Activated CD4-positive, alpha-beta T cell treated with anti-CD3 and anti-CD28 coated beads for 1 hour (primary cell): ENCODE measurements around the gene KANK3.
"Not testable (repeated sequence)": the region's sequence is repeated elsewhere in the genome, so short reads cannot be mapped to it uniquely, and the experiment has no call there.

Experiments used
- DNase-seq: peaks from one replicate; pipeline ENCODE4 v3.0.0-alpha.2; 2020

The KANK3 gene

DNA sequence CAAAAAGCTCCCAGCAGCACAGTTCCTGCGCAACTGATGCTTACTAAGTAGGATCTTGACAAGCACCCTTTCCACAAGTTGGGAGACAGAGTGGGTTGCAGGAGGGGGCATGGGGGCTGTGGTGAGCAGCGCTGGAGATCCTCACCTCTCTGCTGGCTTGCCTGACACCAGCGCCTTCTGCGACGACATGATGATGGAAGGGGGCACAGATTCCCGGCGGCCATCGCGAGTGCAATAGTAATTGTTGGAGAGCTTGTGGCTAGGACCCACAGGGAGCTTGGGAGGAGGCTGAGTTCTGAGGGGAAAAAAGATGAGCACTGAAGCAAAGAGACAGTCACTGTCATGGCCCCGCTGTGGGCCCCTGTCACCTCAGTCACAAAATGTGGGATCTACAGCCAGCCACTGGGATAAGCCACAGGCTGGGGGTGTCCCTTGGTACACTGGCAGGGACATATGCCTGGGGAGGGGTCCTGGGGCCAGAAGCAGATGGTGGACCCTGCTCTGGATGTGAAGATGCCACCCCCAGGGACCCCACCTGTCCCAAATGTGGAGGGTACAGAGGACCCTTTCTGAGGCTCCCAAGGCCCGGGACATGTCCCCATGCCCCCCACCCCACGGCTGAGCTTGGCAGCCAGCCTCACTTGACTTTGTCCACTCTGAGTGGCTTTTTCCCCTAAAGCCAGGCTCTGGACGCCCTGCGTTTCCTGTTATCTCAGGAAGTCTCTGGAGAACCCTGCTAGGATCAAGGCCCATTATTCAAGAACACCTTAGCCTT, 26.5 kb downstream of the KANK3 start:
- DNase-seq, result no peak

DNA sequence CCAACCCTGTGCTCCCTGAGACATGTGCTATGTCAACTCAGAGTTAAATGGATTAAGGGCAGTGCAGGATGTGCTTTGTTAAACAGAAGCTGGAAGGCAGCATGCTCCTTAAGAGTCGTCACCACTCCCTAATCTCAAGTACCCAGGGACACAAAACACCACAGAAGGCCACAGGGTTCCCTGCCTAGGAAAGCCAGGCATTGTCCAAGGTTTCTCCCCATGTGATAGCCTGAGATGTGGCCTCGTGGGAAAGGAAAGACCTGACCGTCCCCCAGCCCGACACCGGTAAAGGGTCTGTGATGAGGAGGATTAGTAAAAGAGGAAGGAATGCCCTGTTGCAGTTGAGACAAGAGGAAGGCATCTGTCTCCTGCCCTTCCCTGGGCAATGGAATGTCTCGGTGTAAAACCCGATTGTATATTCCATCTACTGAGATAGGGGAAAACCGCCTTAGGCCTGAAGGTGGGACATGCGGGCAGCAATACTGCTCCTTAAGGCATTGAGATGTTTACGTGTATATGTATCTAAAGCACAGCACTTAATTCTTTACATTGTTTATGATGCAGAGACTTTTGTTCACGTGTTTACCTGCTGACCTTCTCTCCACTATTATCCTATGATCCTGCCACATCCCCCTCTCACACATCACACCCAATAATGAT, 28.0 kb downstream of the KANK3 start:
- not testable (repeated sequence) for DNase-seq

DNA sequence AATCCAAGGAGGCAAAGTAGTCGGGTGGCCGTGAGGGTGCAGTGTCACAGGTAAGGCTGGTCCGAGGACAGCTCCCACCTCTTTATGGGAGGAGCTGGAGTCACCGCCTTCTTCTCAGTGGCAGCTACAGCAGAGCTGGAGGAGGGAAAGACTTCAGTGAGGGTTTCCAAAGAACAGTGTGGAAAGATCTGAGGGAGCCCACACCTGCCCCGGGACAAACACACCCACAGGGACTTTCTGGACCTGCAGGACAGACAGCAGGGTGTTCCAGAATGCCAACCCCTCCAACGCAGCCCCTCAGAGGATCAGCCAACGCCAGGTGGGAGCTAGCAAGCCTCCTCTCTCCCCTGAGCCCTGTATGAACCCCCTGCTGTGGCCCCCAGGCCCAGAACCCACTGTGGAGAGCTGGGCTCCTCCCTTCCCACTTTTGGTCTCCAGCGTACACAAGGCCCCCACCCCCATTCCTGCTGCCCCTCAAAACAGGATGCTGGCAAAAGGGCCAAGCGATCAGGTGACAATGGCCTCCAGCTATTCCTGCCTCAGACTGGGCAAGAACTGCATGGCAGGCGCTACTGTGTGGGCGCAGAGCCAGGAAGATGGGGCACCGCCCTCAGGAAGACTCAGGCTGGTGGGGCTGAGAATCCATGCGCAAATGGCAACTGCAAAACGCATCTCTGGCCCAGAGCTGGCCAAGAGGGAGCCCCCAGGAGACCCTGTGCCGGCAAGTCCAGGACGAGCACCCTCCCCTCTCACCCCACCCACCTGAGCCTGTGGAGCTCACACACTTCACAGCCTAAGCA, 31.4 kb downstream of the KANK3 start:
- no peak for DNase-seq

DNA sequence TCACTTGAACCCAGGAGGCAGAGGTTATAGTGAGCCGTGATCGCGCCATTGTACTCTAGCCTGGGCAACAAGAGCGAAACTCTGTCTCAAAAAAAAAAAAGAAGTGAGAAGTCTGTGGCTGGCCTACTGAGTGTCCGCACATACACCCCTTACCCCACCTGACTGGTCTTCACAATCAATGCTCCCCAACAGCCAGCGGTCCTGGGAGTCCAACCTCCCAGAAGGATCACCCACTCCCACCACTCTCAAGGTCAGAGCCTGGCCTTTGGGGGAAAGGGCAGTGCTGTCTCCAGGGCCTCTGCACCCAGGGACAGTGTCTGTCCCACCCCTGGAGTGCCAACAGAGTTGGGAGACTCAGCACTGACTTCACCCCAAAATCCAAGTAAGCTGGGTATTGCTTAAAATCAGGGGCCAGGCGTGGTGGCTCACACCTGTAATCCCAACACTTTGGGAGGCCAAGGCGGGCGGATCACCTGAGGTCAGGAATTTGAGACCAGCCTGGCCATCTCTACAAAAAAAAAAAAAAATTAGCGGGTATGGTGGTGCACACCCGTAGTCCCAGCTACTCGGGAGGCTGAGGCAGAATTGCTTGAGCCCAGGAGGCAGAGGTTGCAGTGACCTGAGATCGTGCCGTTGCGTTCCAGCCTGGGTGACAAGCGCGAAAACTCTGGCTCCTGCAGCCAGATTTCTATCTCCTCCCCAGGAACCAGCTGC, 32.6 kb downstream of the KANK3 start:
- DNase-seq, result no peak

DNA sequence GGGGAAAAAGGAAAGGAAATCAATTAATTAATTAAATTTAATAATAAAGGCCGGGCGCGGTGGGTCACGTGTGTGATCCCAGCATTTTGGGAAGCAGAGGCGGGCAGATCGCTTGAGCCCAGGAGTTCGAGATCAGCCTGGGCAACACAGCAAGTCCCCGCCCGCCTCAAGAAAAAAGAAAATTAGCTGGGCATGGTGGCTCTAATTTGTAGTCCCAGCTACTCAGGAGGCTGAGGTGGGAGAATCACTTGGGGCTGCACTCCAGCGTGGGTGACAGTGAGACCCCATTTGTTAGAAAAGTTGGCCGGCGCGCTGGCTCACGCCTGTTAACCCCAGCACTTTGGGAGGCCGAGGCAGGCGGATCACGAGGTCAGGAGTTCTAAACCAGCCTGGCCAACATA, 34.2 kb downstream of the KANK3 start:
- DNase-seq, result no peak

DNA sequence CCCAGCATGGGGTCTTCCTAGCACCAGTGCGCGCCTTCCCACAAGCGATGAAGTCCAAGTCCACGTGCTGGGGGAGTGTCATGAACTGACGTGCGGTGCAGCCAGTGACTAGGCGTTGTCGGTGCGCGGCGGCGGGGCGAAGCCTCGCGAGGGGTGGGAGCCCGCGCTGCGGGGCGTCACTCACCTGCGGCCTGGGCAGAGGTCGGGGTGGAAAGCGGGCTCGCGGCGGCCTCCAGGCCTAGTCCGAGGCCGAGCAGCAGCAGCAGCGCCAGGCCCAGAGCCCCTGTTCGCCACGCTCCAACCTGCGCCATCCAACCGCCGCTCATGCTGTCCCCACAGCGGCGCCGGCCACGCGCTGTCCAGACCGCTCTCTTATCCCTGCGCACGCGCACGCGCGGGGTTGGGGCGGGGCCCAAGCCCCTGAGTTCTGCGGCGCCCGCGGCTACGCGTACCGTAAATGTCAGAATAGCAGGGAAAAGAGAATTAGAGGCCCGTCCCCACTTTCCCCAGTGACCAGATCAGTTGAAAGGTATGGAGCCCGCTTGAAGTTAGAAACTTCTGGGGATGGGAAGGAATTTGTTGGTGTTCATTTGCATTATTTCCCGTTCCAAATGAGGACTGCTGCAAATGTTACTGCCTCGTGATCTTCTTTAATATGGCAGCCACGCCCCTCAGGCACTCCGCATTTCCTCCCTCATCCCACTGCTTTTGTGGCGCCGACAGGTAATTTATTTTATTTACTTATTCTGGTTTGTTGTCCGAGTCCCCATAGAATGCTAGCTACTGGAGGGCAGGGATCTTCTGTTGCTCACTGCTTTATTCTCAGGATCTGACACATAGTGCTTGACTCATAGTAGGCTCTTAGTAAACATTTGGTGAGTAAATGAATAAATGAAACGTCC, 34.8 kb downstream of the KANK3 start, which contains the start of gene CD320:
TSS of gene CD320 (minus strand) at position 394 of the 902 bp plus-strand sequence. CDS start at position 326, 68 bp downstream.
- peak; percentile 75 for DNase-seq

DNA sequence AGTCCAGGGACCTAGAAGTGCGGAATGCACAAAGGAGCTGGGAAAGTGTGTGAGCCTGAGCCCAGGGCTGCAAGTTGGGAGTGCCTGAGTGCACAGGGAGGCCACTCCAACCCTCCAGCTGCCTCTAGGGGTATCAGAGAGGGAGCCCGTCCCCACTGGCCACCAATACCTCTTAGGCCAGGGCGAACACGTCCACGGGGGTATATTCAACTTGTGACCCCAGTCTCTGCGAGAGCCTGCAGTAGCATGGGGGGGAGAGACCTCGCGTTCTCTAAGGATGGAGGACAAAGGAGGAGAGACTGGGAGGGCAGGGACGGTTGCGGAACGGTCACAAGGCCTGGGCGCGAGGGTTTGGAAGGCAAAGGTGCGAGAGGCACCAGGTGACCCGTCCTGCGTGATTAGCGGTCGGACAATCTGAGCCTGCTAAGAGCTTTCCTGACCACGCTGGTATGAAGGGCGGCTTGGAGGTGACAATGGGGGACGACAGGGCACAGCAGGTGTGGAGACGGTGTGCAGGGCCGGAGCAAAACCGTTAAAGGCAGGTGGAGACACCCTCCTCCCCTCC, 35.6 kb downstream of the KANK3 start:
- no peak for DNase-seq

DNA sequence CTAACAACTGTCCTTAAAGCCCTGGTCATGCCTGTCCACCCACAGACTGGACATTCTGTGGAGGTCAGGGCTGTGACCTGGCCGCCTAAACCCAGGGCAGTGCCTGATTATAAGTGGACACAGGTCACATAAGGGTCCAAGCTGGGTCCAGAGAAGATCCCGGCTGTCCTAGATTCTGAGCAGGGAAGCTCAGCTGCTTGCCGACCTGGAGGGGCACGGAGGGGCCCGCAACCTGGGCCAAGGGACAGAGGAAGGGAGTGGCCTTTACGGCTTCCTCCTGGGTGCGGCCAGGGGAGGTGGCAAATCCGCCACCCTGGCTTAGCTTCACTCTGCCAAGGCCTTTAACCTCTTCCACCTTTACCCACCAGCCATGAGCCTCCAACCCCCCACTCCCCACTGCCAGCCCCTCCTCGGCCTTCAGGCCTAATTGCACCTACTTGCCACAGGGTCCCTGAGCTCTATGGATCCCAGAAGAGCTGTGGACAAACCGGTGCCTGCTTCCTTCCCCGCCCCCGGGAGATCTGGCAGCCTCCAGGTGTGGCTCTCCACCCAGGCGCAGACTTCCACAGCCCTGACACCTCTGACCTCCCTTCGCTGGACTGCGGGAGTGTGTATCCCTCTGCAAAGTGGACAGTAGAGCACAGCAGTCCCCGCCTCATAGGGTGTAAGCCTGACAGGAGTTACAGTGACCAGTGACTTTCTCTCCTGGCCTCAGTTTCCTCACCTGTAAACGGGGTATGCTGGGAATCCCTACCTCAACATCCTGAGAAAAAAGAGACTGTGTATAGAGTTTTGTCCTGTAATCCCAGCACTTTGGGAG, 36.6 kb downstream of the KANK3 start:
- peak; percentile 6 for DNase-seq

DNA sequence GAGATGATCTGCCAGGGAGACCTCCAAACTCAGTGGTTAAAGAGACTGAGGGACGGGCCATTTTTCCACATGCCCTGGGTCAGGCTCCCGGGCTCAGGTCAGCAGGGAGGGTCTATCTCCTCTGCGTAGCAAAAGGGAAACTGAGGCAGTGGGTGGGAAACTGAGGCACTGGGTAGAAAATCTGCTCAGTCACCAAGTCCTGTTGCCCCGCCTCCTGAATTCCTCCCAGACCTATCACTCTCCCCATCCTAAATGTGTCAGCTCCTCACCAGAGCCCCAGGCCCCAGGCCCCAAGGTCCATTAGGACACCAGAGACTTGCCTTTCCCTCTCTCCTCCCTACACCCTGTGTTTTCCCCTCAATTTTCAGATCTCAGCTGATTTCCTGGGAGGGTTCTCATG, 37.3 kb downstream of the KANK3 start:
- no peak for DNase-seq

DNA sequence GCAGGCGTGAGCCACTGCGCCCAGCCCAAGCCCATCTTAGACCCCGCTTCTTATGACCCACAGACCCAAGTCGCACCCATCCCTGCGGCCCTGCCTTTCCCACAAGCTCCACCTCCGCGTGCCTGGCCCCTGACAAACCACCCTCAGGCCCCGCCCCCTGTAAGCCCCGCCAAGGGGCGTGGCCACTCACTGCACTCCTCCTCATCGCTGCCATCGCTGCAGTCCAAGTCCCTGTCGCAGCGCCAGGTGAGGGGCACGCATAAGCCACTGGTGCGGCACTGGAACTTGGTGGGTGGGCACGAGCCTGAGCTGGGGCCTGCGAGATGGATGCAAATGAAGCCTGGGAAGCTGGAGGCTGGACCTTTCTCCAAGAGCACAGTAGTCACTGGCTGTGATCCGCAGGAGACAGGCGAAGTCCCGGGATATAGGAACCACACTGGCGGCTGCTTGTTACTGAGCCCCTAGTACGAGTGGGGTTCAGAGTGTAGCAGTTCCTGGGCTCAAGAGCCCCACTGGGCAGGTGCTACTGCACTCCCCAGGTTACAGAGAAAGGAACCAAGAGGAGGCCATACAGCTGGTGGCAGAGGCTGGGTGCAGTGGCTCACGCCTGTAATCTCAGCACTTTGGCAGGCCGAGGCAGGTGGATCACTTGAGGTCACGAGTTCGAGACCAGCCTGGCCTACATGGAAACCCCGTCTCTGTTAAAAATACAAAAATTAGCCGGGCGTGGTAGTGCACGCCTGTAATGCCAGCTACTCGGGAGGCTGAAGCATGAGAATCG, 38.0 kb downstream of the KANK3 start:
- peak; percentile 7 for DNase-seq

DNA sequence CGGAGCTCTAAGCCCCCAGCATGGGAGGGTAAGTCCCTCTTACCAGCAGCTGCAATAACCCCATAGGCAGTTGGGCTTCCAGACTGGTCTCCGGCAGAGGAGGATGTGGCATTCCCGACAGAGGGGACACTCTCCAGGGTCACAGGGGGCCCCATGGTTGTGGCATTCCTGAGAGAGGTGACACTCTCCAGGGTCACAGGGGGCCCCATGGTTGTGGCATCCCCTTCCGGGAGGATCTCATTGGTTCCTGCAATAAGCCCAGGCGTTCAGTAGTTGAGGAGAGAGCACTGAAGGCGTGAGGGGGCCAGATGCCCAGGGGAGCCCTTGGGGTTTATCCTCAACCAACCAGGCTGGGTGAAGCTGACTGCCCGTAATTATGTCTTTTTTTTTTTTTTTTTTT, 40.3 kb downstream of the KANK3 start:
- no peak for DNase-seq

DNA sequence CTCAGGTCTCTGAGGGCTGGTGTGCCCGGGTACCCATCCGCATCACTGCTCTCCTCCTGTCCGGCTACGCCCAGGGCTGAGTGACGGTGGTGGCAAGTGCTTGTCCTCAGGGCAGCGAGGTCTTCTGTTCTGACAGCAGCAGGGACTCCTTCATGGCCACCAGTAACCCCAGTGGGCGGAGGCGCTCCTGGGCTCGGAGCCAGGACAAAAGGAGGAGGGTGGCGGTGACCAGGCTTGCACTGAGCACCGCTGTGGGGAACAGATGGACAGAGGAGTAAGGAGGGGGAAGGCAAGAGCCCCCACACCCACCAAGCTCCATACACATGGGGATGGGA, 40.7 kb downstream of the KANK3 start:
- DNase-seq, result peak; percentile 3

DNA sequence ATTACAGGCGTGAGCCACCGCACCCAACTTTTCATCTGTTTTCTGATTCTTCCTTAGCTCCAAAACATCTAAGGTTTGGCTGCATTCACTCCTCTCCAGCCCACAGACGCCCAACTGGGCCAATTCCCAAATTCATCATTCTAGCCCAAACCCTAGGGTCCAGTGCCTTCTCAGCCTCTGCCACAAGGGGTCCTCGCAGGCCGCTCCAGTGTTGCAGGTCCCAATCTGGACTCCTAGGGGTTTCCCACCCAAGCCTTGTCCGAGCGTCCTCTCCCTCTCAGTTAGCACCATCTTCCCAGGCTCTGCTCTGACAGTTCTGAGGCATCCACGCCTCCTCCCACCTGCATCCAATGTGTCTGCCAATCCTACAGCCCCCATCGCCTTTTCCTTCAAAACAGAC, 51.7 kb downstream of the KANK3 start:
- DNase-seq, result not testable (repeated sequence)

DNA sequence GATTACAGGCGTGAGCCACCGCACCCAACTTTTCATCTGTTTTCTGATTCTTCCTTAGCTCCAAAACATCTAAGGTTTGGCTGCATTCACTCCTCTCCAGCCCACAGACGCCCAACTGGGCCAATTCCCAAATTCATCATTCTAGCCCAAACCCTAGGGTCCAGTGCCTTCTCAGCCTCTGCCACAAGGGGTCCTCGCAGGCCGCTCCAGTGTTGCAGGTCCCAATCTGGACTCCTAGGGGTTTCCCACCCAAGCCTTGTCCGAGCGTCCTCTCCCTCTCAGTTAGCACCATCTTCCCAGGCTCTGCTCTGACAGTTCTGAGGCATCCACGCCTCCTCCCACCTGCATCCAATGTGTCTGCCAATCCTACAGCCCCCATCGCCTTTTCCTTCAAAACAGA, 66.6 kb downstream of the KANK3 start:
- DNase-seq, result not testable (repeated sequence)
